ENCODE data around the gene TH.

Gene TH

GRCh38 chr11:2120359-2121100 lies 51.1 kb downstream of the TH start:
- Histone ChIP-seq H3K4me2 (ENCODE audit: low read length) (no peak overlapping the region), H3K27me3 (ENCODE audit: control insufficient read depth, low read length) (peaks cover 10% of the 10 kb centered on the region), H3K79me2 (ENCODE audit: control insufficient read depth, low read length) (no peaks in the 10 kb centered on the region), H3K9me2 (replicated peaks; ENCODE audit: control insufficient read depth, low read length) (no peaks in the 10 kb centered on the region), H3K9me3 (ENCODE audit: control insufficient read depth, insufficient read depth, low read length) (no peaks in the 10 kb centered on the region), H3K4me3 (ENCODE audit: low read length) (no peak overlapping the region), H4K20me1 (ENCODE audit: control insufficient read depth, insufficient read depth, low read depth, low read length) (no peaks in the 10 kb centered on the region), H3K4me1 (ENCODE audit: control insufficient read depth, low read length) (no peaks in the 10 kb centered on the region), H3K27ac (ENCODE audit: low read depth, low read length) (no peak overlapping the region), H3K36me3 (ENCODE audit: control insufficient read depth, low read length) (no peaks in the 10 kb centered on the region), H3F3A (ENCODE audit: control insufficient read depth, insufficient read depth) (no peaks in the 10 kb centered on the region)
- TF ChIP-seq CTCF (IDR thresholded peaks at IDR 0.05; ENCODE audit: low read depth, low read length, poor library complexity, severe bottlenecking) (no peak), EZH2phosphoT487 (IDR thresholded peaks at IDR 0.05; ENCODE audit: borderline replicate concordance, low read length) (no peak)

GRCh38 chr11:2118677-2119076 lies 52.9 kb downstream of the TH start:
- no peaks in the 10 kb centered on the region for H3K79me2 ChIP-seq (ENCODE audit: control insufficient read depth, low read length)
- H3K9me3 ChIP-seq (ENCODE audit: control insufficient read depth, insufficient read depth, low read length), result no peaks in the 10 kb centered on the region
- TF ChIP-seq CTCF (IDR thresholded peaks at IDR 0.05; ENCODE audit: low read depth, low read length, poor library complexity, severe bottlenecking) (no peak), EZH2phosphoT487 (IDR thresholded peaks at IDR 0.05; ENCODE audit: borderline replicate concordance, low read length) (no peak)
- no peak overlapping the region for H3K4me2 ChIP-seq (ENCODE audit: low read length)
- H3K27ac ChIP-seq (ENCODE audit: low read depth, low read length), result no peak overlapping the region
- peaks cover 10% of the 10 kb centered on the region for H3K27me3 ChIP-seq (ENCODE audit: control insufficient read depth, low read length)
- no peaks in the 10 kb centered on the region for H3K9me2 ChIP-seq (replicated peaks; ENCODE audit: control insufficient read depth, low read length)
- H3K4me3 ChIP-seq (ENCODE audit: low read length), result no peak overlapping the region
- no peaks in the 10 kb centered on the region for H3K4me1 ChIP-seq (ENCODE audit: control insufficient read depth, low read length)
- H4K20me1 ChIP-seq (ENCODE audit: control insufficient read depth, insufficient read depth, low read depth, low read length), result no peaks in the 10 kb centered on the region
- no peaks in the 10 kb centered on the region for H3F3A ChIP-seq (ENCODE audit: control insufficient read depth, insufficient read depth)
- H3K36me3 ChIP-seq (ENCODE audit: control insufficient read depth, low read length), result no peaks in the 10 kb centered on the region

- no peak overlapping the region for H3K27ac ChIP-seq (ENCODE audit: low read depth, low read length)
- H3K27me3 ChIP-seq (ENCODE audit: control insufficient read depth, low read length), result peaks cover 10% of the 10 kb centered on the region
- H3K4me1 ChIP-seq (ENCODE audit: control insufficient read depth, low read length), result no peaks in the 10 kb centered on the region
- no peak overlapping the region for H3K4me2 ChIP-seq (ENCODE audit: low read length)
- no peaks in the 10 kb centered on the region for H3K9me2 ChIP-seq (replicated peaks; ENCODE audit: control insufficient read depth, low read length)
- H3F3A ChIP-seq (ENCODE audit: control insufficient read depth, insufficient read depth), result no peaks in the 10 kb centered on the region
- H3K4me3 ChIP-seq (ENCODE audit: low read length), result no peak overlapping the region
- no peaks in the 10 kb centered on the region for H4K20me1 ChIP-seq (ENCODE audit: control insufficient read depth, insufficient read depth, low read depth, low read length)
- no peak for TF ChIP-seq EZH2phosphoT487 (IDR thresholded peaks at IDR 0.05; ENCODE audit: borderline replicate concordance, low read length)
- TF ChIP-seq CTCF (IDR thresholded peaks at IDR 0.05; ENCODE audit: low read depth, low read length, poor library complexity, severe bottlenecking), result no peak
- no peaks in the 10 kb centered on the region for H3K9me3 ChIP-seq (ENCODE audit: control insufficient read depth, insufficient read depth, low read length)
- no peaks in the 10 kb centered on the region for H3K79me2 ChIP-seq (ENCODE audit: control insufficient read depth, low read length)
- H3K36me3 ChIP-seq (ENCODE audit: control insufficient read depth, low read length), result no peaks in the 10 kb centered on the region
These were observed 54.9 kb downstream of the TH start for GRCh38 chr11:2116680-2117079.

All from DOHH2 (cell line).